GM18867 (cell line): ENCODE data around the gene SIL1.
"Not testable (repeated sequence)": the region's sequence is repeated elsewhere in the genome, so short reads cannot be mapped to it uniquely, and the experiment has no call there.

Experiments used
- ATAC-seq: cut with Tn5 transposase; IDR thresholded peaks from one replicate; pipeline ENCODE4 v1.9.1; 2021; ENCODE audit warnings: mild to moderate bottlenecking, moderate library complexity; ENCODE audit not compliant: unreplicated experiment

SIL1 gene

DNA sequence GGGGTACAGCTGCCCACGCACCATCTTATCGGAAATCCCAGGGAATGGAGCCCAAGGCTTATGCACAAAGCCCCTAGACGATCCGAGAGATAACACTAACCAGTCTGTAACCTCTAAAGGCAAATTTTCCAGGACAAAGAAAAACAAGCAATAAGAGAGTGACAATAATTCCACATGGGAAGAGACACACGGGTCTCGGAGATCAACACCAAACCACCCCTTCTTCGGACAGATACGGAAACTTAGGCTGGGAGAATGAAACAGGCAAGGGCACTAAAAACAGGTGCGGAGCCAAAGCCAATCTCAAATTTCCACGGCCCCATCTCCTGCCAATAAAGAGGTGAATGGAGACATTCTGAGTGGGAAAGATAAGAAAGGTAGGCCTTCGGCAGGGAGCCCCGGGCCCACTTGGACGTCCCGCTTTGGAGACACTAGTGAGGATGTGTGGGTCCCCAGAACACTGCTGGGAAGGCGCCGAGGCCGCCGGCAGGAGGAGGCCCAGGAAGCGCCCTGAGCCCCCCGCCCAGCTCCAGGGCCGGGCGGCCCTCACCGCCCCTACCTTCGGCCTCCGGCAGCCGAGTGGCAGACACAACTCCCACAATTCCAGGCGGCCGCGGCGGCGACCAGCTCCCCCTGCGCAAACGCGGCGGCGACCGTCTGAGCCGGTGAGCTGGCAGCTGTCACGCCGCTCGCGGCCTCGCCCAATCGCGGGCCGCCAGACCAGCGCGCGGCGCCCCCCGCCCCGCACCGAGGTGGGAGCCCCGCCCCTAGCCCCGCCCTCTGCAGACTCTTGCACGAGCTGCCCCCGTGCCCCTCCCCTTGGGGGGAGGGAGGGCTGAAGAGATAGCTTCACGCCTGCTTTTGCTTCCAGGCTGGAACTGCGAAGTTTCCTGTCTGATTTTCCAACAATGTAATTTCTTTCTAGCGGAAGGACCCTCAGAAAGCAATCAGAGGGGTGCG is at the start of gene SIL1:
TSS of gene SIL1 (minus strand) at position 659 of the 960 bp plus-strand sequence. CDS start 70,525 bp downstream, outside the sequence.
- ATAC-seq, result peak; percentile 94

DNA sequence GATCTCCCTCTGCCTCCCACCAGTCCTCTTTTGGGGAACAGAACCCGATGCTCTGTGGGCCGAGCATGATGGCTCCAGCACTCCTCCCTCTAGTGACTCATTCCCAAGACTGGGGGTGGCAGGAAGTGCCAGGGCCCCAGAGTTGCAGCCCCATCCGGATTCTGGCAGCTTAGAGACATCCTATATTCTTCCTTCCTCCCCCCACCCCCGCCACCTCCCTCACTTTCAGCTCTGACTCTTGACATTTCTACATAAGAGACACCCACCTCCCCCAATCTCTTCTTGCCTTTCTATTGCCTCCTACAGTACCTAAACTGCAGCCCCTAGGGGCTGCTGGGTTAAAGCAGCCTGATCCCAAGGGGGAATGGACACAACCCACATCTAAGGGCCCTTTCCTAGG is 48.2 kb upstream of the SIL1 start:
- ATAC-seq, result no peak

DNA sequence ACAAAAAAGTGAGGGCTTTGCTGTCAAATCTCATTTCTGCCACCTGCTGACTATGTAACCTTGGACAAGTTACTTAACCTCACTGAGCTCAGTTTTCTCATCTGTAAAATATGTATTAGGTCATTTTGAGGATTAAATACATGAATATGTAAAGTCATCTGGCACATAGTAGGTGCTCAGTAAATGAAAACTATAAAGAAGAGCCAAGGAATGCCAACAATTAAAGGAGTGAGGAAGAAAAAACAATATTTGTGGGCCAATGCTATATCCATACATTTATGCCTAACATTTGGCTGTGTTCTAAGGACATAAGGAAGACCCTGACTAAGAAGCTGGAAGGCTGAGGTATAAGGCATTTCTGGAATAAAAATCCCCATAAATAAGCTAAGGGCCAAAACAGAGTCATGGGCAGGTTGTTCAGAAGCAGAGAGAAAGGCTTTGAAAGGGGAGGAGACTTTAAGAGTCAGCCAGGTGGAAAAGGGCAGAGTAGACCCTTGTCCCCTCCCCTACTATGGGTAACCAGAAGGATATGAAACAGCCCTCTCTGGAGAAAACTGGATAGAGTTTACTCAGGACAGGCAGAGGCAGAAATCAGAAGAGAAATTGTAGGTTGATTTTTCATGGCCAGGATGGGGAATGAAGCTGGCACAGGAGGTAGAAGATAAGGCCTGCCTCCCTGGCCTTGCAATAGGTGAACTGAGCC is 47.6 kb upstream of the SIL1 start:
- no peak for ATAC-seq

DNA sequence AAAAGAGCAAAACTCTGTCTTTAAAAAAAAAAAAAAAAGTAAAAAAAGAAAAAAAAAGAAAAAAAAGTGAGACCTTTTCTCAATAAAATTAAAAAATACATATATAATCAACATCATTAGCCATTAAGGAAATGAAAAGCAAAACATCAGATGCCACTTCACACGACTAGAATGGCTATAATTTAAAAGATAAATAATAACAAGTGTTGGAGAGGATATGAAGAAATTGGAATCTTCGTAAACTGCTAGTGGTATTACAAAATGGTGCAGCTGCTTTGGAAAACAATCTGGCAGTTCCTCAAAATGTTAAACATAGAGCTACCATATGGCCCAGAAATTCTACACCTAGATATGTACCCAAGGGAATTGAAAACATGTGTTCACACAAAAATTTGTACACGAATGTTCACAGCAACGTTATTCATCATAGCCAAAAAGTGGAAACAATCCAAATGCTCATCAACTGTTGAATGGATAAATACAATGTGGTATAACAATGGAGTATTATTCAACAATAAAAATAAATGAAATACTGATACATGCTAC is 45.3 kb upstream of the SIL1 start:
- no peak for ATAC-seq

DNA sequence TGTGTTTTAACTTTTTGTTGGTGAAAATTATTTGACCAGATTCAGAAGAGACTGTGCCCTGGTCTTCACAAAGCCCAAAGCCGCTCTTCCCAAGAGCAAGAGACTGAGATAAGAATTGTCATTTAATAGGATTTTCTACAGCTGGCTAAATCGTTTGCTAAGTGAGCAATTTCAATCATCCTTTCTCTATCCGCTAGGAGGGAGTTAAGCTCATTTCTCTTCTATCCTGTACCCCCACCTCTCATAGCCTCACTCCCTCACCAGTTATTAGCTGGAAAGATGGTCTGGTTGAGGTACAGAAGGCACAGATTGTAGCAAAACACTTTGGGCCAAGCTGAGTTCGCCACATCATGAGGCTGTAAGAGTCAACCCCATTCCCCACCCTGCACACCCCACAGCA is 43.0 kb upstream of the SIL1 start:
- no peak for ATAC-seq

DNA sequence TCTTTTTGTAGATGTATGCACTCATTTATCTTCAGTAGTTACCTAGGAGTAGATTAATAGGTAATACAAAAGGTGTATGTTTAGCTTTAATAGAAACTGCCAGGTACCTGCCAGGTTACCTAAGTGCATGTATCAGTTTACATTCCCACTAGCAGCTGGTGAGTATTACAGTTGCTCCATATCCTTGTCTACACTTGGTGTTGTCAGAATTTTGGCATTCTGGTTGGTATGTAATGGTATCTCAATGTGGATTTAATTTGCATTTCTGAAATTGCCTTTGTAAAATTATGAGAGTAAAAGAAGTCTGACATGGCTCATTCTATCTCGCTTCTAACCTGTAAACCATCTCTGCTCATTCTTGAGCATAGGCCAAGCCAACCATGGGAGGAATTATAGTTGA is 38.3 kb upstream of the SIL1 start:
- no peak for ATAC-seq

DNA sequence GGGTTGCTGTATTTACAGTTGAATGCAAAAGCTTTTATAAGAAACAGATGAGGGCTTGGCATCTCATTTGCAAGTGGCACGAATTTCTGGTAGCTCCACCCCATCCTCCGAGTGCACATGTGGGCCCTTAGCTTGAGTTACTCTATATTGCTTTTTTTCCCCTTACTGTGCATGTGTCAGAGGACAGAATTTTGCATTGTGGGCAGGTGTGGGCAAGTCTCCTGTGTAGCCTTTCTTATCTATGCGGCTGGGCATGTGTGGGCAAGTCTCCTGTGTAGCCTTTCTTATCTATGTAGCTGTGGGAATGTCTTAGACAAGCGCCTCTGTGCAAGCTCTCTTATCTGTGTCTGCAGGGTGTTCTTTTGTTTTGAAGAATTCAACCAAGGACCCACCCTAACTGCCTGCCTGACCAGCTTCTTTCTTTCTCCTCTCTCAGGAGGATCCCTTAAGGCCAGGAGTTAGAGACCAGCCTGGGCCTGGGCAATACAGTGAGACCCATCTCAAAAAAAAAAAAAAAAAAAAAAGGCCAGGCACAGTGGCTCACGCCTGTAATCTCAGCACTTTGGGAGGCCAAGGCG is 34.1 kb upstream of the SIL1 start:
- ATAC-seq, result no peak

DNA sequence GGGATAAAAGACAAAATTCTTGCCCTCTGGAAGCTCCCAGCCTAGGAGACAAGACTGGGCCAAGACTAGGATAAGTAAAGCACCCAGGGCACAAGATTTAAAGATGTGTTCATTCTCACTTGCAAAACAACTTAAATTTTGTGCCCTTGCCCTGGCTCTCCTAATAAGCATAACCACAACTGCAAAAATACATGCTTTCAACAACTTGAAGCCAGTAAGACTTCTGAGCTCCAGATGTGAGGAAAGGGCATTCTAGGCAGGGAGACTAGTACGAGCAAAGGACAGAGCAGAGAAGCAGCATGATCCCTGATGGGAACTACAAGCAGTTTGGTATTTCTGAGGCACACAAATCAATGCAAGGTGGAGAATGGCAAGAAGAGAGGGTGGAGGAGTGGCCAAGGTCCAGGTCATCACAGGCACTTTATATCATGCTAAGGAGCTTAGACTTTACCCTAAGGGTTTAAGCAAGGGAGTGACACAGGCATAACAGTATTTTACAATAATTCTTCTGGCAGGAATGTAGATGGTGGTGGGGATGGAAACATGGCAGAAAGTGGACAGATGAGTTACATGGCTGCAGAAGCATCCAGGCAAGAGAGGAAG is 30.1 kb upstream of the SIL1 start:
- no peak for ATAC-seq

DNA sequence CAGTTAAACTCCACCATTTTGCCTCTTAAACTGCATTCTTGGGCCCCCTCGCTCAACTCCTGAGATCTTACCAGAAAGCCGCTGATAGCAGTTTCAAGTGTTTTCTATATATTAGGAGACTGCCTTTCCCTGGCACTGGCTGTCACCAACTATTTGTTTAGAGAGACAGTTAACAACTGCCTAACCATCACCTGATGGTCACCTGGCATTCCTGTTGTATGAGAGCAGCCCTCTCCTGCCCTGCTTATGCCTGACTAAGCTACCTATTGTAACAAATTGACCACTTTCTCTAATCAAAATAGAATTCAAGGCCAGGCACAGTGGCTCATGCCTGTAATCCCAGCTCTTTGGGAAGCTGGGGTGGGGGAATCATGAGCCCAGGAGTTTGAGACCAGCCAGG is 28.0 kb upstream of the SIL1 start:
- ATAC-seq, result no peak

DNA sequence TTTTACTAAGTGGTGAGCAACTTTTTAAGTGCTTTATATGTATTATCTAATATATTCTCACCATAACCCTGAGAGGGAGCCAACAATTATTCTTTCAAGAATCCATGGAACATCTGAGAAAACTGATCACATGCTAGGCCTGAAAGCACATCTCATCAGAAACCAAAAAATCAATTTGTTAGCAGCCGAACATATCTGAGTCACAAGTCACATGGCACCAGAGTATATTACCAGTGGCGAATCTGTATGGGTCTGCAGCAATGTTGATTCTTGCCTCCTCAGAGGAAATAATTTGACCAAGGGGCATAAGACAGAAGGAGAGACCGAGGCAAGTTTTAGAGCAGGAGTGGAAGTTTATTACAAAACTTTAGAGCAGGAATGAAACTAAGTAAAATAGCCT is 25.3 kb upstream of the SIL1 start:
- no peak for ATAC-seq

DNA sequence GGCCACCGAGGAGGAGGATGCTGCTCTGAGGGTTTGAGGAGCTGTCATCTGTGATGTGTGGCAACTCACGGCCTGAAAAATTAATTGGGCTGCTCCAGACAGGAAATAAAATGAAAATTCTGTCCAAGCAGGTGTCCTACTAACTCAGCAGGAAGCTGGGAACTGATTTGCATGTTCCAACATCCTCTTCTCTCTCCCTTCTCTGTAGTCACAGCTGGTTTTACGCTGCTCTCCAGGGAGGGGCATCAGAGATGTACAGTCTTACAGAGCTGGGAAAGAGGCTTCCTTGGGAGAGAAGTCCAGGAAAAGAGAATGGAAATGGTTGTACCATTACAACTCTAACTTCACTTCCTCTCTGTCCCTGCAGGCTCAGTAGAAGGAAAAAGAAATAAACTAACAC is 24.2 kb upstream of the SIL1 start:
- no peak for ATAC-seq

DNA sequence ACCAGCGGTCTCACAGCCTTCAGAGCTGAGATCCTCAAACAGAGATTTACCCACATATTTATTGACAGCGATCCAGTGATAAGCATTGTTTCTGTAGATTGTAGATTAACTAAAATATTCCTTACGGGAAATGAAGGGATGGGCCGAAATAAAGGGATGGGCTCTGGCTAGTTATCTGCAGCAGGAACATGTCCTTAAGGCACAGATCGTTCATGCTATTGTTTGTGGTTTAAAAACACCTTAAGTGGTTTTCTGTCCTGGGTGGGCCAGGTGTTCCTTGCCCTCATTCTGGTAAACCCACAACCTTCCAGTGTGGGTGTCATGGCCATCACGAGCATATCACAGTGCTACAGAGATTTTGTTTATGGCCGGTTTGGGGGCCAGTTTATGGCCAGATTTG is 19.9 kb upstream of the SIL1 start:
- not testable (repeated sequence) for ATAC-seq

DNA sequence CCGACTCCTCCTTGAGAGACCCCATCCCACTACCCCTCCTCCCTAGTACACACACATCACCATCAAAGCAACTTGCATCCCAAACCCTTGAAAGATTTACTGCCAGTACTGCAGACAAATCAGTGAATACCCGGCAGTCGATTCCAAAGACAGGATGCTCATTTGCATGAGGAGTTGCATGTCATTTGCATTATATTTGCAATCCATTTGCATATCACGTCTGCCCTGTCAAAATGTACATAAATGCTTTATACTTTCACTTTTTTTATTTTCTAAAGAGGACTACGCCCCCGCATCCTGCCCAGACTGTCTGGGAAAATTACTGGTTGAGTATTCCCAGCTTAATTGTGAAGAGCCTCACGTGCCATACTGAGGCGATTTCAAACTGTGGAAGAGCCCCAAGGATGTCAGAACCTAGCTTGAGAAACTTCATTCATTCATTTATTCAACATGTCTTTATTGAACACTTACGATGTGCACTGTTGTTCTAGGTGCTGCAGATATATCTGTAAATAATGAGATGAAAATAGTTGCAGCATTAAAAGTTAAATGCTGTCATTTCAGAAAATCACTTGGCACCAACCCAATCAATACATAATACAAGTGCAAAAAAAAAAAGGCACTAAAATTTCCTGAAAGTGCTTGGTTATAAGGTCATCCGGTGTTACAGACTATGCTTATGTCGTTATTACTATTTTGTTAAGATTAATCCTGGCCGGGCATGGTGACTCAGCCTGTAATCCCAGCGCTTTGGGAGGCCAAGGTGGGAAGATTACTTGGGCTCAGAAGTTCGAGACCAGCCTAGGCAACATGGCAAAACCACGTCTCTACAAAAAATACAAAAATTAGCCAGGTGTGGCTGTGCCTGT is 17.2 kb upstream of the SIL1 start:
- ATAC-seq, result no peak

DNA sequence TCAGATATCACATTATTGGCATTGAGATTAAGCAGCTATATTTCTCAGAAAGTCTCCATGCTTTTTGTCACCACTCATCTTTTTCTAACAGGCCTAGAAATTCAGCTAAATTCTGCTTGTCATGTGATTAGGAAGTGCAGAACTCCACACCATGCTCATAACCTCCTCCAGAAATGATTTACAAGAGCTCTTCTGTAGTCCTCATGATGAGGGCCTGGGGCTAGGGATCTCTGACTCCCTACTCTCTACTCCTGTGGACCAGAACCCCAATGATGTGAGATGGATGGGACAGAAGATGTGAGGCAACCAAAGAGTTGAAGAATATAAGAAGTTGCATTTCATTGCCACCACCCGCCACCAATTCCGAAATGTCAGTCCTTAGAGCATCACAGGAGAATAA is 16.5 kb upstream of the SIL1 start:
- ATAC-seq, result no peak

DNA sequence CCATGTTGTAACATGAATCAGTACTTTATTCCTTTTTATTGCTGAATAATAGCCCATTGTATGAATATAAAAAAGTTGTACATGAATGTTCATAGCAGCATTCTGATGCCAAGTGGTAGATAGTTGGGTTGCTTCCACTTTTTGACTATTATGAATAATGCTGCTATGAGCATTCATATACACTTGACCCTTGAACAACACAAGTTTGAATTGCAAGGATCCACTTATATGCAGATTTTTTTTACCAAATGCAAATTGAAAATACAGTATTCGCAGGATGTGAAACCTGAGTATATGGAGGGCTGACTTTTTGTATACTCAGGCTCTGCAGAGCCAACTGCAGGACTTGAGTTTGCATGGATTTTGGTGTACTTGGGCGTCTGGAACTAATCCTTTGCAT is 14.7 kb upstream of the SIL1 start:
- ATAC-seq, result no peak

DNA sequence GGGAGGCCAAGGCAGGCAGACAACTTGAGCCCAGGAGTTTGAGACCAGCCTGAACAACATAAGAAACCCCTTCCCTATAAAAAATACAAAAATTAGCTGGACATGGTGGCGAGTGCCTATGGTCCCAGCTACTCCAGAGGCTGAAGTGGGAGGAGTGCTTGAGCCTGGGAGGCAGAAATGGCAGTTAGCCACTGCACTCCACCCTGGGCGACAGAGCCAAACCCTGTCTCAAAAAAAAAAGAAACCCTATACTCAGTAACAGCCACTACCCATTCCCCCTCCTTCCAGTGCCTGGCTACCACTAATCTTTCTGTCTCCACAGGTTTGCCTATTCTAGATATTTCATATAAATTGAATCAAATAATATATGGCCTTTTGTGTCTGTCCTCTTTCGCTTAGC is 14.3 kb upstream of the SIL1 start:
- ATAC-seq, result no peak

DNA sequence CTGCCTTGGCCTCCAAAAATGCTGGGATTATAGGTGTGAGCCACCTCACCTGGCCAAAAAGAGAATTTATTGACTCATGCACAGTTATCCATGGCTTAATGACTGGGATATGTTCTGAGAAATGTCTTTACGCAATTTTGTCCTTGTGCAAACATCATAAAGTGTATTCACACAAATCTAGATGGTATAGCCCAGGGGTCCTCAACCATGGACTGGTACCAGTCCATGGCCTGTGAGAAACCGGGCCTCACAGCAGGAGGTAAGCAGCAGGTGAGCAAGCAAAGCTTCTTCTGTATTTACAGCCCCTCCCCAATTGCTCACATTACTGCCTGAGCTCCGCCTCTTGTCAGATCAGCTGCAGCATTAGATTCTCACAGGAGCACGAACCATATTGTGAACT is 12.4 kb upstream of the SIL1 start:
- no peak for ATAC-seq

DNA sequence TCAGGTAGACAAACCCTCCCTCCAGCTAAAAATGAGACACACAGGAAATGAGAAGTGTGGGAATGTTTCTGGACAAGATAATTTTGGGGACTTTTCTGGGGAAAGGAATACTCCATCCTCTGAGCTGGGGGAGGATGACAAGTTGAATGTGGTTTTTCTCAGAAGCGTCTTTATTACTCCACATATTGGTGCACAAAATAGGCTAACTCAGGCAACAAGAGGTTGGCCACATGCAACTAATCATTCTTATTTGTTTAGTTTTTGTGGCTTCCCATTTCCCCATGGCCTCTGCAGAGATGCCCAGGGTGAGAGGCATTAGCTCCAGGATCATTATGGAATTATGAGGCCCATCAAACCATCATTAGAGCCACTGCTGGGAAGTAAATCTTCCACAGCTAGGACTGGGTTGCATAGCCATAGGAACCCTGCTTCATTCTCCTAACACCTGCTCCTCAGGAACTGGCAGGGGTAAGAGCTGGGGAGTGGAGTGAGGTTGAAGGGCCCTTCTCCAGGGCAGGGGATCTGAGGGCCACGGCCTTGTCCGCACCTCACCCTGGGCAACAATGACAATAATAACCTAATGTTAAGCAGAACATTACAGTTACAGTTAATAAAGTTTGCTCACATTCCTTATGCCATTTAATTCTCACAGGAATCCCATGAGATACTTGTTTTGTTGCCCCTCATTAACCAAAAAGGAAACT is 9.3 kb upstream of the SIL1 start:
- no peak for ATAC-seq

DNA sequence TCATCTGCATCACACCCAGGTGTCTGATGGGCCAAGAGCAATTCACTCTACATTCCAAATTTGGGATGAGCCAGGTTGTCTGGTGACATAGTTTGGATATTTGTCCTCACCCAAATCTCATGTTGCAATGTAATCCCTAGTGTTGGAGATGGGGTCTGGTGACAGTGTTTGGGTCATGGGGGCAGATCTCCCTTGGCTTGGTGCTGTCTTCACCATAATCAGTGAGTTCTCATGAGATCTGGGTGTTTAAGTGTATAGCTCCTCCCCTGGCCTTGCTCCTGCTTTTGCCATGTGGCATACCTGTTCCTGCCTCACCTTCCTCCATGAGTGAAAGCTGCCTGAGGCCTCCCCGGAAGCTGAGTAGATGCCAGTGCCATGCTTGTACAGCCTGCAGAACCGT is 7.4 kb upstream of the SIL1 start:
- no peak for ATAC-seq

DNA sequence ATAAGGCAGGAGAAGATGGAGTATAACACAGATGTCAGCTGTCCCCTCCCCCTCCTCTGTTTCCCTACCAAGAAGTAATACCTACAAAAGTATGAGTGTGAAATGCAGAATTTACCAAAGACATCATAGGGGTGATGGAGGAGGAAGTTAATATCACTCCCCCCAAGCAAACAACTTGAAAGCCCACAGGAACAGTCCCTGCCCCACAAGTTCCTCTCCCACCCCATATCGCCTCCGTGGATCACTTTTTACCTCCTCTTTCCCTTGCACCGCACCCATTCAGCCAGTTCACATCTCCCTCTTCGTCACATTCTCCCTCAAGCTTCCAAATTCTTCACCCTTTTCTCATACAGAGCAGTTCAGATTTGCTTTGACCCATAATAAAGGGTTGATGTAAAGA is 7.0 kb upstream of the SIL1 start:
- no peak for ATAC-seq
